ENCODE data around the gene ETV1. TPM values are rescaled to one million over a fixed set of nuclear protein-coding genes. Genes with fewer than 3 reads are reported as not detected.
"Not testable (repeated sequence)": the region's sequence is repeated elsewhere in the genome, so short reads cannot be mapped to it uniquely, and the experiment has no call there.

The ETV1 gene
- total RNA-seq, 2 donors from 2014 or later, result 1.6 to 4.3 TPM

DNA sequence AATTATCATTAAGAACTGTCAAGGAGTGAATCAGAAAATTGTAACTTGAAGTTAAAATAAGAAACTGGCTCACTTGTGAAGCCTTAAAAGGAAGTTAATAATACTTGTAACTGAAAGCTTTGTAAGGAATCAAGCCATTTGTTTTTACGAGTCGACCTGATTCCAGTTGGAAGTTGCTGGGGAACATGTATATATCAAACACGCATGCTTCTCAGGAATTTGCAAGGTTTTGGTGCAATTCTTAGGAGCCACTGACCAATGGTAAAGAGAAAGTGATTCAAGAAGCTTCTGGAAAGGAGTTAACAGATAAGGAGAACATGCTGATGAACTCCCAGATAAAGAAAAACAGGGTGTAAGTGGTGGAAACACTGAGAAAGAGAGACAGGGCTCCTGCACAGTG, 56.4 kb downstream of the ETV1 start:
- no peak overlapping the region for H3K4me3 ChIP-seq
- no peaks in the 10 kb centered on the region for H3K27me3 ChIP-seq
- TF ChIP-seq, protein P1, sequence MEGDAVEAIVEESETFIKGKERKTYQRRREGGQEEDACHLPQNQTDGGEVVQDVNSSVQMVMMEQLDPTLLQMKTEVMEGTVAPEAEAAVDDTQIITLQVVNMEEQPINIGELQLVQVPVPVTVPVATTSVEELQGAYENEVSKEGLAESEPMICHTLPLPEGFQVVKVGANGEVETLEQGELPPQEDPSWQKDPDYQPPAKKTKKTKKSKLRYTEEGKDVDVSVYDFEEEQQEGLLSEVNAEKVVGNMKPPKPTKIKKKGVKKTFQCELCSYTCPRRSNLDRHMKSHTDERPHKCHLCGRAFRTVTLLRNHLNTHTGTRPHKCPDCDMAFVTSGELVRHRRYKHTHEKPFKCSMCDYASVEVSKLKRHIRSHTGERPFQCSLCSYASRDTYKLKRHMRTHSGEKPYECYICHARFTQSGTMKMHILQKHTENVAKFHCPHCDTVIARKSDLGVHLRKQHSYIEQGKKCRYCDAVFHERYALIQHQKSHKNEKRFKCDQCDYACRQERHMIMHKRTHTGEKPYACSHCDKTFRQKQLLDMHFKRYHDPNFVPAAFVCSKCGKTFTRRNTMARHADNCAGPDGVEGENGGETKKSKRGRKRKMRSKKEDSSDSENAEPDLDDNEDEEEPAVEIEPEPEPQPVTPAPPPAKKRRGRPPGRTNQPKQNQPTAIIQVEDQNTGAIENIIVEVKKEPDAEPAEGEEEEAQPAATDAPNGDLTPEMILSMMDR (IDR thresholded peaks at IDR 0.05), result no peak
- H3K4me1 ChIP-seq, result no peaks in the 10 kb centered on the region
- no peak overlapping the region for H3K9ac ChIP-seq (ENCODE audit: low read depth in 2 of 2, low read length in 2 of 2)
- no peaks in the 10 kb centered on the region for H3K9me3 ChIP-seq
- no peak for DNase-seq
- intact Hi-C loops (cut with DNase I), result no loop called here
- no peaks in the 10 kb centered on the region for H3K36me3 ChIP-seq
- H3K27ac ChIP-seq, result no peak overlapping the region

DNA sequence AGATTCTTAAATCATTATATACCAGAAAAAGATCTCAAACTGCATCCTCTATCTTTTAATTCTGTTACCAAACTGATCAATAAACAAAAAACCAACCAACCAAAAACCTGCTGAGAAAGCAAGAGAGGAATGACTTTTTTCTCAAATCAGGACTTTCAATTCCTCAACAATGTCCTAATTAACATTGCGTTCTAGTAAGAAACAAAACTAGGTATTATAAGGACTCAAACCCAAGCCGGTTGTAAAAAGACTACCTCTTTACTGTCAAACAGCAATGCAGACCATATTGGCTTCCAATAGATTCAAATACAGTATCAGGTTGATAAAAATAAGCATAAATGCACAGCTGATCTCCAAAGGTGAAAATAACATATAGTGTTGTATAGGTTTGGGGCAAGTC, 57.3 kb downstream of the ETV1 start:
- H3K4me3 ChIP-seq, result no peak overlapping the region
- no peaks in the 10 kb centered on the region for H3K4me1 ChIP-seq
- H3K9ac ChIP-seq (ENCODE audit: low read depth in 2 of 2, low read length in 2 of 2), result no peak overlapping the region
- no peaks in the 10 kb centered on the region for H3K27me3 ChIP-seq
- H3K36me3 ChIP-seq, result no peaks in the 10 kb centered on the region
- no peaks in the 10 kb centered on the region for H3K9me3 ChIP-seq
- TF ChIP-seq, protein P1 (IDR thresholded peaks at IDR 0.05), result no peak
- no peak overlapping the region for H3K27ac ChIP-seq
- intact Hi-C loops (cut with DNase I), result no loop called here
- DNase-seq, result no peak

DNA sequence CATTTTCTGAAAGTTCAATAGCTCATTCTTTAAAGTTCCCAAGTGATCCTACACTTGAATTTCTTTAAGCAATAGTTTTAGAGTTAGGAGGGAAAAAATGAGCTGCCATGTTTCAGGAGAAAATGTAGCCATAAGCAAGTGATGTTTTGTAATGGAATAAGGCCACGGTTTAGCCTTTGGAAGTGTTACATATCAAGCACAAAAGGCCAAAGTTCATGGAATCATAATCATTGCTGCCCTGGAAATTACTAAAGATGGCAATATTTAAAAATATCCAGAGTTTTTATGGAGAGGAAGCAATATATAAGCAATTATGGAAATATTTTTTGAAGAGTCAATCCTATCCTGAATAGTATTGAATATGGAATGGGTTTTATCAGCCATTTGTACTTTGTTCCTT, 68.4 kb downstream of the ETV1 start:
- Histone ChIP-seq H3K36me3 (no peaks in the 10 kb centered on the region), H3K4me1 (no peaks in the 10 kb centered on the region), H3K9ac (ENCODE audit: low read depth in 2 of 2, low read length in 2 of 2) (no peak overlapping the region), H3K27ac (no peak overlapping the region), H3K27me3 (no peaks in the 10 kb centered on the region), H3K9me3 (no peaks in the 10 kb centered on the region), H3K4me3 (no peak overlapping the region)
- no peak for DNase-seq
- TF ChIP-seq, protein P1 (IDR thresholded peaks at IDR 0.05), result no peak
- intact Hi-C loops (cut with DNase I), result no loop called here

DNA sequence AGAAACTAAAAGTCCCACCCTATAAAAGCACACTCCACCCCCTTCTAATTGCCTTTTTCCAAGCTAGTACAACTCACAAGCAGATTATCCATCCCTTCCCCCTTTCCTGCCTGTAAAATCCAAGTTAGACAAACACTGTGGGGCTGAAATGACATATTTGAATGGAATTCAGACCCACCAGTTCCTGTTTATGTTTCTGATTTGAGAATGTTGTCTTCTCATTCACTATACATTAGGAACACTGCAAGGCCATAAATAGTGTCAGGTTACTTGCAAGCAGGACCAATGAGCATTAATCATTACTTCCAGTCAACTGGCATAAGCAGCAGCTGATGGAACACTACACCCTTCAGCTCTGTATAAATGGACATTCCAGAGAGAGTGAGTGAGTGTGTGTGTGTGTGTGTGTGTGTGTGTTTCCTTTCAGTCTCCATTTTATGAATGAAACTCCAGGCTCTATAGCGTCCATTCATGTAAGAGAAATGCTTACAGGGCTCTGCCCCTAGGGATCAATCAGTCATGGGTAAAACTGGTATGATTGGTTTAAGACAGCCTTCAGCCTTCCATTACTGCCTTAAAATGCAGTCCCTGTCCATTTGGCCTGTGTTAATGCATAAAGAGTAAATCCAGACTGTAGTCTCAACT, 69.3 kb downstream of the ETV1 start:
- no peaks in the 10 kb centered on the region for H3K4me1 ChIP-seq
- TF ChIP-seq, protein P1 (IDR thresholded peaks at IDR 0.05), result no peak
- H3K9me3 ChIP-seq, result no peaks in the 10 kb centered on the region
- H3K36me3 ChIP-seq, result no peaks in the 10 kb centered on the region
- peak; percentile 36 for DNase-seq
- no peaks in the 10 kb centered on the region for H3K27me3 ChIP-seq
- H3K27ac ChIP-seq, result no peak overlapping the region
- intact Hi-C loops (cut with DNase I), result no loop called here
- no peak overlapping the region for H3K4me3 ChIP-seq
- H3K9ac ChIP-seq (ENCODE audit: low read depth in 2 of 2, low read length in 2 of 2), result no peak overlapping the region

DNA sequence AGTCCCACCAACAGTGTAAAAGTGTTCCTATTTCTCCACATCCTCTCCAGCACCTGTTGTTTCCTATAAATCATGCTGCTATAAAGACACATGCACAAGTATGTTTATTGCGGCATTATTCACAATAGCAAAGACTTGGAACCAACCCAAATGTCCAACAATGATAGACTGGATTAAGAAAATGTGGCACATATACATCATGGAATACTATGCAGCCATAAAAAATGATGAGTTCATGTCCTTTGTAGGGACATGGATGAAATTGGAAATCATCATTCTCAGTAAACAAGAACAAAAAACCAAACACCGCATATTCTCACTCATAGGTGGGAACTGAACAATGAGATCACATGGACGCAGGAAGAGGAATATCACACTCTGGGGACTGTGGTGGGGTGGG, 71.1 kb downstream of the ETV1 start:
- H3K9ac ChIP-seq (ENCODE audit: low read depth in 2 of 2, low read length in 2 of 2); H3K27ac ChIP-seq; H3K36me3 ChIP-seq; H3K4me1 ChIP-seq; H3K4me3 ChIP-seq; H3K27me3 ChIP-seq; H3K9me3 ChIP-seq; intact Hi-C loops (cut with DNase I); DNase-seq: not testable (repeated sequence)

DNA sequence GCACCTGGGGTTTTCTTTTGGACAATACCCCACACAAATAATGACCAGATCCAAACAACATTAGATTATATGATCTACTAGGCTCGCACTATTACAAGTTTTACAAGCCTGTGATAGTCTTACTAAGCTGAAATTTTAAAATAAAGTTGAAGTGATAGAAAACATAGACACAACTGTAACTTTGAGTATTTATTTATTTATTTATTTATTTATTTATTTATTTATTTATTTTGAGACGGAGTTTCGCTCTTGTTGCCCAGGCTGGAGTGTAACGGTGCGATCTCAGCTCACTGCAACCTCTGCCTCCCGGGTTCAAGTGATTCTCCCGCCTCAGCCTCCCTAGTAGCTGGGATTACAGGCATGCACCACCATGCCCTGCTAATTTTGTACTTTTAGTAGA, 72.4 kb downstream of the ETV1 start:
- H3K4me3 ChIP-seq; DNase-seq; H3K9ac ChIP-seq (ENCODE audit: low read depth in 2 of 2, low read length in 2 of 2); H3K4me1 ChIP-seq; H3K9me3 ChIP-seq; H3K27ac ChIP-seq; H3K36me3 ChIP-seq; H3K27me3 ChIP-seq; intact Hi-C loops (cut with DNase I): not testable (repeated sequence)
